Ishikawa (cell line): ENCODE results near the gene TANC2.

ENCODE experiments used
- CEBPB ChIP-seq: IDR thresholded peaks from 2 replicates; pipeline ENCODE4 v1.6.1; 2012
- CREB1 ChIP-seq: IDR thresholded peaks from 2 replicates; pipeline ENCODE4 v1.6.1; 2012; ENCODE audit warnings: low read depth
- EGR1 ChIP-seq: IDR thresholded peaks from 2 replicates; pipeline ENCODE4 v1.6.1; 2012
- EP300 ChIP-seq: IDR thresholded peaks from 2 replicates; pipeline ENCODE4 v1.6.1; 2012; ENCODE audit warnings: borderline replicate concordance
- FOXM1 ChIP-seq: IDR thresholded peaks from 2 replicates; pipeline ENCODE4 v1.6.1; 2012; ENCODE audit warnings: low read depth, borderline replicate concordance
- NFIC ChIP-seq: IDR thresholded peaks from 2 replicates; pipeline ENCODE4 v1.6.1; 2012
- TAF1 ChIP-seq: IDR thresholded peaks from 2 replicates; pipeline ENCODE4 v1.6.1; 2012; ENCODE audit warnings: low read depth, mild to moderate bottlenecking
- TCF12 ChIP-seq: IDR thresholded peaks from 2 replicates; pipeline ENCODE4 v1.6.1; 2012; ENCODE audit warnings: low read depth
- YY1 ChIP-seq: IDR thresholded peaks from 2 replicates; pipeline ENCODE4 v1.6.1; 2012; ENCODE audit warnings: low read depth
- ZBTB7A ChIP-seq: IDR thresholded peaks from 2 replicates; pipeline ENCODE4 v1.6.1; 2012; ENCODE audit warnings: low read depth
- TF ChIP-seq, protein P1 (sequence below): IDR thresholded peaks from 2 replicates; pipeline ENCODE4 v1.6.1; 2012
- TF ChIP-seq, protein P2 (sequence below): IDR thresholded peaks from 2 replicates; pipeline ENCODE4 v1.6.1; 2012; ENCODE audit warnings: low read depth, mild to moderate bottlenecking

The TANC2 gene

GRCh38 chr17:63001689-63002394 lies 35.8 kb downstream of the TANC2 start:
- no peak for TF ChIP-seq CREB1
- TF ChIP-seq, protein P1, sequence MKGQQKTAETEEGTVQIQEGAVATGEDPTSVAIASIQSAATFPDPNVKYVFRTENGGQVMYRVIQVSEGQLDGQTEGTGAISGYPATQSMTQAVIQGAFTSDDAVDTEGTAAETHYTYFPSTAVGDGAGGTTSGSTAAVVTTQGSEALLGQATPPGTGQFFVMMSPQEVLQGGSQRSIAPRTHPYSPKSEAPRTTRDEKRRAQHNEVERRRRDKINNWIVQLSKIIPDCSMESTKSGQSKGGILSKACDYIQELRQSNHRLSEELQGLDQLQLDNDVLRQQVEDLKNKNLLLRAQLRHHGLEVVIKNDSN = no peak
- TF ChIP-seq FOXM1 = no peak
- TF ChIP-seq EP300 = no peak
- no peak for TF ChIP-seq NFIC
- no peak for TF ChIP-seq ZBTB7A
- TF ChIP-seq, protein P2, sequence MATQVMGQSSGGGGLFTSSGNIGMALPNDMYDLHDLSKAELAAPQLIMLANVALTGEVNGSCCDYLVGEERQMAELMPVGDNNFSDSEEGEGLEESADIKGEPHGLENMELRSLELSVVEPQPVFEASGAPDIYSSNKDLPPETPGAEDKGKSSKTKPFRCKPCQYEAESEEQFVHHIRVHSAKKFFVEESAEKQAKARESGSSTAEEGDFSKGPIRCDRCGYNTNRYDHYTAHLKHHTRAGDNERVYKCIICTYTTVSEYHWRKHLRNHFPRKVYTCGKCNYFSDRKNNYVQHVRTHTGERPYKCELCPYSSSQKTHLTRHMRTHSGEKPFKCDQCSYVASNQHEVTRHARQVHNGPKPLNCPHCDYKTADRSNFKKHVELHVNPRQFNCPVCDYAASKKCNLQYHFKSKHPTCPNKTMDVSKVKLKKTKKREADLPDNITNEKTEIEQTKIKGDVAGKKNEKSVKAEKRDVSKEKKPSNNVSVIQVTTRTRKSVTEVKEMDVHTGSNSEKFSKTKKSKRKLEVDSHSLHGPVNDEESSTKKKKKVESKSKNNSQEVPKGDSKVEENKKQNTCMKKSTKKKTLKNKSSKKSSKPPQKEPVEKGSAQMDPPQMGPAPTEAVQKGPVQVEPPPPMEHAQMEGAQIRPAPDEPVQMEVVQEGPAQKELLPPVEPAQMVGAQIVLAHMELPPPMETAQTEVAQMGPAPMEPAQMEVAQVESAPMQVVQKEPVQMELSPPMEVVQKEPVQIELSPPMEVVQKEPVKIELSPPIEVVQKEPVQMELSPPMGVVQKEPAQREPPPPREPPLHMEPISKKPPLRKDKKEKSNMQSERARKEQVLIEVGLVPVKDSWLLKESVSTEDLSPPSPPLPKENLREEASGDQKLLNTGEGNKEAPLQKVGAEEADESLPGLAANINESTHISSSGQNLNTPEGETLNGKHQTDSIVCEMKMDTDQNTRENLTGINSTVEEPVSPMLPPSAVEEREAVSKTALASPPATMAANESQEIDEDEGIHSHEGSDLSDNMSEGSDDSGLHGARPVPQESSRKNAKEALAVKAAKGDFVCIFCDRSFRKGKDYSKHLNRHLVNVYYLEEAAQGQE = no peak
- no peak for TF ChIP-seq EGR1
- no peak for TF ChIP-seq TAF1

DNA sequence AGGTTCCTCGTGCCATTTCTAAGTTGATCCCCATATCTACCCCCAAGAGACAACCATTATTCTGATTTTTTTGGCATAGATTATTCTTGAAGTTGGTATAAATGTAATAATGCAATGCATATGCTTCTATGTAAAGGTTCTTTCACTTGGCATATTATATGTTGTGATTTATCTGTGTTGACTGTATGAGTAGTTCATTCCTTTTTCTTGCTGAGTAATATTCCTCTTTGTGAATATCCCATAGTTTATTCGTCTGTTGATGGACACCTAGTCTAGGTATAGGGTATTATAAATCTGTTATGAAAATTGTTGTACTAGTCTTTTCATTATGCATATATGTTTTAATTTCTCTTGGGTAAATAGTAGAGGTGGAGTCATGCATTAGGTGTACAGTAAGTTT lies 36.6 kb downstream of the TANC2 start:
- no peak for TF ChIP-seq YY1

- TF ChIP-seq, protein P1 = no peak
- TF ChIP-seq CEBPB = no peak
- TF ChIP-seq YY1 = no peak
- TF ChIP-seq CREB1 = no peak
- TF ChIP-seq EP300 = no peak
- TF ChIP-seq, protein P2 = no peak
- TF ChIP-seq TCF12 = no peak
- no peak for TF ChIP-seq FOXM1
- no peak for TF ChIP-seq EGR1
Observed at GRCh38 chr17:63015824-63016223, 49.8 kb downstream of the TANC2 start.
